Hepatocyte (in vitro differentiated cells): ENCODE measurements around the gene DLEC1. TPM values are rescaled to one million over a fixed set of nuclear protein-coding genes. Genes with fewer than 3 reads are reported as not detected.

ENCODE experiments used
- DNase-seq: peaks from one replicate; pipeline ENCODE4 v3.0.0-alpha.2; 2016; ENCODE audit warnings: low spot score
- H2AFZ ChIP-seq: fragments of 200-600 bp; sonication (generic); 2 replicates; pipeline ENCODE4 v1.6.0; 2016; ENCODE audit warnings: antibody characterized with exemption, mild to moderate bottlenecking
- H3K27ac ChIP-seq: fragments of 200-600 bp; sonication (generic); 2 replicates; pipeline ENCODE4 v1.5.1; 2016; ENCODE audit warnings: mild to moderate bottlenecking
- H3K27me3 ChIP-seq: fragments of 200-600 bp; sonication (generic); 2 replicates; pipeline ENCODE4 v1.6.1; 2016
- H3K36me3 ChIP-seq: fragments of 200-600 bp; sonication (generic); replicated peaks from 2 replicates; pipeline ENCODE4 v1.5.1; 2016; ENCODE audit warnings: low read depth; ENCODE audit not compliant: insufficient read depth
- H3K4me1 ChIP-seq: fragments of 200-600 bp; sonication (generic); 2 replicates; pipeline ENCODE4 v1.5.1; 2016; ENCODE audit warnings: mild to moderate bottlenecking, moderate library complexity; ENCODE audit not compliant: insufficient read depth
- H3K4me2 ChIP-seq: fragments of 200-600 bp; sonication (generic); 2 replicates; pipeline ENCODE4 v1.6.0; 2016
- H3K4me3 ChIP-seq: fragments of 200-600 bp; sonication (generic); 2 replicates; pipeline ENCODE4 v1.5.1; 2016; ENCODE audit warnings: mild to moderate bottlenecking
- H3K79me2 ChIP-seq: fragments of 200-600 bp; sonication (generic); 2 replicates; pipeline ENCODE4 v1.6.0; 2017; ENCODE audit warnings: mild to moderate bottlenecking
- H3K9me2 ChIP-seq: fragments of 200-600 bp; sonication (generic); replicated peaks from 2 replicates; pipeline ENCODE4 v1.6.0; 2017; ENCODE audit warnings: mild to moderate bottlenecking; ENCODE audit not compliant: insufficient read depth
- H3K9me3 ChIP-seq: fragments of 200-600 bp; sonication (generic); 2 replicates; pipeline ENCODE4 v1.5.1; 2016; ENCODE audit warnings: low read depth, mild to moderate bottlenecking
- H4K20me1 ChIP-seq: fragments of 200-600 bp; sonication (generic); 2 replicates; pipeline ENCODE4 v1.6.0; 2016; ENCODE audit warnings: mild to moderate bottlenecking; ENCODE audit not compliant: insufficient read depth, poor library complexity, severe bottlenecking
- CTCF ChIP-seq: fragments of 200-600 bp; sonication (generic); IDR thresholded peaks from 2 replicates; pipeline ENCODE4 v1.5.1; 2016; ENCODE audit warnings: antibody characterized with exemption, mild to moderate bottlenecking; ENCODE audit not compliant: poor library complexity
- EZH2 ChIP-seq: fragments of 200-600 bp; sonication (generic); IDR thresholded peaks from 2 replicates; pipeline ENCODE4 v1.6.1; 2016; ENCODE audit warnings: antibody characterized with exemption, mild to moderate bottlenecking, borderline replicate concordance
- EZH2phosphoT487 ChIP-seq: fragments of 200-600 bp; sonication (generic); IDR thresholded peaks from one replicate; pipeline ENCODE4 v1.6.1; 2018; ENCODE audit warnings: antibody characterized with exemption, mild to moderate bottlenecking, low read depth, moderate library complexity; ENCODE audit not compliant: unreplicated experiment, severe bottlenecking
- WGBS: methylation state at CpG from one replicate; pipeline ENCODE4 v1.1.6; 2016; ENCODE audit warnings: low lambda C conversion rate; ENCODE audit errors: missing lambda C conversion rate; 5-methylcytosine and 5-hydroxymethylcytosine counted together
- polyA plus RNA-seq: library from polyadenylated mRNA; unstranded; fragments of >200 nt; fragmentation: Nextera tagmentation; extraction: Ambion mirVana; gene quantifications from 2 replicates; pipeline ENCODE4 v1.2.1, GENCODE V29; 2016
- small RNA-seq: library from RNA; depleted of rRNA; stranded (forward); fragments of <200 nt; gene quantifications from one replicate; pipeline ENCODE3, GENCODE V24; 2014
- total RNA-seq: library from RNA; depleted of rRNA; stranded (reverse); fragments of >200 nt; gene quantifications from 2 replicates; pipeline ENCODE4 v1.2.3, GENCODE V29; 2014

Gene DLEC1
- total and polyA plus RNA-seq, 2 experiments from 2014 or later = 0.23 to 1.5 TPM

- Histone ChIP-seq H2AFZ (no peak overlapping the region), H4K20me1 (peaks cover 62% of the 10 kb centered on the region), H3K9me3 (no peaks in the 10 kb centered on the region), H3K36me3 (no peaks in the 10 kb centered on the region), H3K4me3 (no peak overlapping the region), H3K4me1 (peaks cover 11% of the 10 kb centered on the region), H3K27ac (no peak overlapping the region), H3K4me2 (no peak overlapping the region), H3K9me2 (no peaks in the 10 kb centered on the region), H3K79me2 (peaks cover 97% of the 10 kb centered on the region), H3K27me3 (no peaks in the 10 kb centered on the region)
- TF ChIP-seq EZH2 = no peak
- TF ChIP-seq EZH2phosphoT487 = no peak
- TF ChIP-seq CTCF = no peak
- no peak for DNase-seq
- WGBS = 91% methylated on average over 4 of the region's 4 CpGs
These were observed 131.7 kb downstream of the DLEC1 start for GRCh38 chr3:38170722-38171121.

- H3K4me3 ChIP-seq = no peak overlapping the region
- TF ChIP-seq CTCF (no peak), EZH2 (no peak), EZH2phosphoT487 (no peak)
- no peak overlapping the region for H3K4me2 ChIP-seq
- no peaks in the 10 kb centered on the region for H3K9me2 ChIP-seq
- peaks cover 99% of the 10 kb centered on the region for H3K79me2 ChIP-seq
- H3K36me3 ChIP-seq = no peaks in the 10 kb centered on the region
- no peaks in the 10 kb centered on the region for H3K9me3 ChIP-seq
- WGBS = 91% methylated on average over 2 of the region's 2 CpGs
- peaks cover 63% of the 10 kb centered on the region for H4K20me1 ChIP-seq
- no peaks in the 10 kb centered on the region for H3K27me3 ChIP-seq
- no peak overlapping the region for H2AFZ ChIP-seq
- H3K27ac ChIP-seq = no peak overlapping the region
- DNase-seq = no peak
- peaks cover 7% of the 10 kb centered on the region for H3K4me1 ChIP-seq
These were observed 132.6 kb downstream of the DLEC1 start for GRCh38 chr3:38171622-38172021.

Small RNAs within 50 kb of the gene (small RNA-seq; reads per million reads assigned to genes)
- gene RF00019 = not detected

Other genes with a start within 250 kb of the DLEC1 start
- gene CTDSPL, start 177.3 kb upstream of the DLEC1 start, total RNA-seq = 32.1 and 33.7 TPM in 2 replicates
- gene CTDSPL, start 177.3 kb upstream of the DLEC1 start, polyA plus RNA-seq = 29.2 and 39.9 TPM in 2 replicates
- 47.0 and 47.4 TPM in 2 replicates for gene VILL, start 48.4 kb upstream of the DLEC1 start, total RNA-seq
- gene VILL, start 48.4 kb upstream of the DLEC1 start, polyA plus RNA-seq = 39.3 and 39.7 TPM in 2 replicates
- gene PLCD1, start 9.6 kb upstream of the DLEC1 start, total RNA-seq = 17.1 and 22.6 TPM in 2 replicates
- gene PLCD1, start 9.6 kb upstream of the DLEC1 start, polyA plus RNA-seq = 21.7 and 24.8 TPM in 2 replicates
- 141 and 152 TPM in 2 replicates for gene ACAA1, start 97.9 kb downstream of the DLEC1 start, total RNA-seq
- gene ACAA1, start 97.9 kb downstream of the DLEC1 start, polyA plus RNA-seq = 213 and 250 TPM in 2 replicates
- gene MYD88, start 99.5 kb downstream of the DLEC1 start, total RNA-seq = 12.7 and 14.3 TPM in 2 replicates
- gene MYD88, start 99.5 kb downstream of the DLEC1 start, polyA plus RNA-seq = 44.7 and 51.4 TPM in 2 replicates
- 30.7 TPM in 2 replicates for gene OXSR1, start 126.3 kb downstream of the DLEC1 start, total RNA-seq
- gene OXSR1, start 126.3 kb downstream of the DLEC1 start, polyA plus RNA-seq = 11.7 and 15.7 TPM in 2 replicates
- gene SLC22A13, start 226.6 kb downstream of the DLEC1 start, total RNA-seq = 0.77 TPM in 1 of 2 replicates, not detected in the other
- 0.33 TPM in 1 of 2 replicates, not detected in the other for gene SLC22A13, start 226.6 kb downstream of the DLEC1 start, polyA plus RNA-seq
- gene SLC22A14, start 243.1 kb downstream of the DLEC1 start, total RNA-seq = 0.20 and 0.57 TPM in 2 replicates
- 0.64 TPM in 1 of 2 replicates, not detected in the other for gene SLC22A14, start 243.1 kb downstream of the DLEC1 start, polyA plus RNA-seq